Mesodermal cell (in vitro differentiated cells): ENCODE measurements around the gene VMAC.

ENCODE experiments used
- H3K27ac ChIP-seq: 2 replicates; pipeline ENCODE4 v1.7.0; 2013; ENCODE audit warnings: mild to moderate bottlenecking, low read depth, low read length, moderate library complexity; ENCODE audit not compliant: severe bottlenecking
- H3K36me3 ChIP-seq: 2 replicates; pipeline ENCODE4 v1.7.1; 2013; ENCODE audit warnings: mild to moderate bottlenecking, low read length, moderate library complexity; ENCODE audit not compliant: control insufficient read depth, insufficient read depth
- H3K4me1 ChIP-seq: one replicate; pipeline ENCODE4 v1.7.1; 2013; ENCODE audit warnings: mild to moderate bottlenecking, low read length; ENCODE audit not compliant: insufficient read depth, control insufficient read depth, poor library complexity, severe bottlenecking
- H3K4me3 ChIP-seq: 2 replicates; pipeline ENCODE4 v1.7.0; 2013; ENCODE audit warnings: low read length, control low read depth, mild to moderate bottlenecking; ENCODE audit not compliant: insufficient read depth, poor library complexity, severe bottlenecking; ENCODE audit errors: extremely low read depth
- H3K9me3 ChIP-seq: 2 replicates; pipeline ENCODE4 v1.7.1; 2013; ENCODE audit warnings: mild to moderate bottlenecking, low read length, moderate library complexity; ENCODE audit not compliant: control insufficient read depth
- WGBS, 2 experiments: methylation state at CpG; one replicate each; pipeline ENCODE4 v1.1.5; 2013; ENCODE audit warnings: missing lambda C conversion rate in 2 of 2; ENCODE audit not compliant: insufficient coverage in 2 of 2; 5-methylcytosine and 5-hydroxymethylcytosine counted together

The VMAC gene

DNA sequence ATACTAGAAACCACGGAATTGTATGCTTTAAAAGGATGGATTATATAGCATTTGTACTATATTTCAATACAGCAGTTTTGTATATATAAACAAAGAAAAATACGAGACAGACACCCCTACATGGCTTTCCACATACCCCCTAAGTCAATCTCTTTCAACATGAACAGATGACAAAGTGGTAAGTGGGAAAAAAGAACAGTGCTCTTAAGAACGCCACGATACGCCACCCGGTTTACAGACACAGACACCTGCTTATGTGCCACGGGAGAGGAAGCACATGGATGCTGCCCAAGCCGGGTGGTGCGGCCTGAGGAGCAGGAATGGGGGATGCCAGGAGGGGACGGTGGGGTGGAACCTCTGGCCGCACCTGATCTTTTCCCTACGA, 17.5 kb downstream of the VMAC start:
- 98 to 99% methylated on average over 7 to 10 of the region's 12 CpGs for WGBS, 2 experiments
- Histone ChIP-seq H3K27ac (no peak overlapping the region), H3K4me3 (no peak overlapping the region), H3K36me3 (peaks cover 85% of the 10 kb centered on the region), H3K4me1 (no peaks in the 10 kb centered on the region), H3K9me3 (no peaks in the 10 kb centered on the region)

DNA sequence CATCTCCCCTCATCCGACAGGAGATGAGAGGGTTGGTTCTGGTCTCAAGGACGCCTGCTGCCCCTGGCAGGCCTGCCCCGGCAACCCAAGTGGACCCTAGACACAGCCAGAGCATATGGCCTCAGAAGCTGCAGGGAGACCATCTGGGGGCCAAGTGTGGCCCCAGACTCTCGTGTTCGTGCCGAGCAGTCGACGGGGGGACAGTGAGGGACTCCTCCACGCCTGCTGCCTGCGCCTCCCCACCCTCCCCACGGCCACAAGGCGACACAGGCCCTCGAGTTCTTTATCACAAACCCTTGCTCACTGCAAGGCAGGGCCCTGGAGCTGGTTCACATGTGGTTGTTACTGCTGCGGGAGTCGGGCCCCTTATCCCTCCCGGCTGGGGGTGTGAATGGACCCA, 18.7 kb downstream of the VMAC start:
- Histone ChIP-seq H3K36me3 (peaks cover 88% of the 10 kb centered on the region), H3K4me1 (no peaks in the 10 kb centered on the region), H3K4me3 (no peak overlapping the region), H3K27ac (no peak overlapping the region), H3K9me3 (no peaks in the 10 kb centered on the region)
- WGBS, 2 experiments = 95 to 97% methylated on average over 11 to 16 of the region's 16 CpGs

DNA sequence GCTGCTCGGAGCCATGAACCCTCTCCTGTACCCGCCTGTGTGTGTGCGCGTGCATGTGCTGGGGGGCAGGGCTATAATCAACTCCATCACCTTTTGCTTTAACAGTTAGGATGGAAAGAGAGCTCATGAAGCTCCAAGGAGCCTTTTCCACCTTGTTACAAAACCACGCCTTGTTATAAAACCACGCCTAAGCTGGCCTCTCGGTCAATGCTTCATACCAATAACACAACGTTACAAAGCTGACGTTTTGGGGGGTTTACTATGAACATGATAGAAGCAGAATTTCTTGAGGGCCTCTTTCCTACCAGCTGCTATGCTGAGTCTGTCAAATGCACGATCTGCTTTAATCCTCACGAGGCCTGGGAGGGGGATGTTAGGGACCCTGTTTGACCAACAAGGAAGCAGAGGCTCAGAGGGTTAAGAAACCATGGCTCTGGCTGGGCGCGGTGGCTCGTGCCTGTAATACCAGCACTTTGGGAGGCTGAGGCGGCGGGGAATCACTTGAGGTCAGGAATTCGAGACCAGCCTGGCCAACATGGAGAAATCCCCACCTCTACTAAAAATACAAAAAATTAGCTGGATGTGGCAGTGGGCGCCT, 21.3 kb downstream of the VMAC start:
- H3K4me1 ChIP-seq = no peaks in the 10 kb centered on the region
- no peak overlapping the region for H3K27ac ChIP-seq
- H3K9me3 ChIP-seq = no peaks in the 10 kb centered on the region
- WGBS, 2 experiments = 98% methylated on average over 10 to 13 of the region's 18 CpGs
- H3K4me3 ChIP-seq = no peak overlapping the region
- H3K36me3 ChIP-seq = peaks cover 89% of the 10 kb centered on the region

DNA sequence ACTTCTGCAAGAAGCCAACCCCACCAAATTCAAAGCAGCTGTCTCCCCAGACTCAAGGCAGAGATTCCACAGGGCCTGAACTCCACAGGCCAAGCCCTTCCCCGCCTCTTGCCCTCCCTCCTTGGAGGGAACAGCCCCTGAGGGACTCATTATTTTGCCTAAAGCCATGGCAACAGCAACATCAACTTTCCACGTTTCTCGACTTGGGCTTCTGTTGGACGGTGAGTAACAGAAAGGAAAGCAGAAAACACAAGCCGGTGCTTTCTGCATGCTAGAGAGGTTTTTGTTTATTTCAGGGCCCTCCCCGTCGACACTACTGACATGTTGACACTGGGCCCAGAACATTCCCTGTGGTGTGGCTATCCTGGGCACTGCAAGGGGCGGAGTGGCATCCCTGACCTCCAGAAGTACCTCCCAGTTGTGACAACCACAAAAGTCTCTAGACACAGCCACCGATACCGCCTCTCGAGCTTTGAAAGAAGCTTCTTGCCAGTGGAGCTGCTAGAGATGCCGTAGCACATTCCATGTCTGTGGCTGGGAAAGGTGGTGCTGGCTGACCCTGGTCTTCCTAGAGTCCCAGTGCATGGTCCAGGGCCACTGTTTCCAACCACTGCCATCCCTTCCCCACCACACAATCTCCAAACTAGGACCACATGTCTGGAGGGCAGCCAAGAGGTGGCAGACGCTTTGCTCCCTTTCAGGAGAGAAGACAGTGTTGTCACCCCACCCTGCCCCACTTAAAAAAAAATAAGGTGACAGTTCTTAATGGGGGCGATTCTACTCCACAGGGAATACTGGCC, 22.2 kb downstream of the VMAC start:
- no peaks in the 10 kb centered on the region for H3K4me1 ChIP-seq
- H3K4me3 ChIP-seq = no peak overlapping the region
- no peaks in the 10 kb centered on the region for H3K9me3 ChIP-seq
- H3K36me3 ChIP-seq = peaks cover 95% of the 10 kb centered on the region
- 92 to 95% methylated on average over 12 to 14 of the region's 14 CpGs for WGBS, 2 experiments
- no peak overlapping the region for H3K27ac ChIP-seq

DNA sequence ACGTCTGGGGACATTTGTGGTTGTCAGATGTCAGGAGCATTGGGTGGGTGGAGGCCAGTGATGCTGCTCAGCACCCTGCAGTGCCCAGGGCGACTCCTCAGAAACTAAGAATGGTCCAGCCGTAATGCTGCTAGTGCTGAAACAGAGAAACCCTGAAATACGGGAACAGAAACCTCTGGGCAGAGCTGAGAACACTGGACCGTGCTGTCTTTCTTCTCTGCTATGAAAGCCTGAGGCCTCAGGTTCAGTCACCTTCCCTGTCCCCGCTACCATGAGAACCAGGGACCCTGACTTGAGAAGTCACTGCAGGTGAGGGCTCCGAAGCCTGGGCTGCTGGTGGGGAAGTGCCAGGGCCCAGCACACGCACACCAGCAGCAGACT, 22.8 kb downstream of the VMAC start:
- WGBS, 2 experiments = 96 to 97% methylated on average over 7 to 8 of the region's 8 CpGs
- no peaks in the 10 kb centered on the region for H3K9me3 ChIP-seq
- H3K4me1 ChIP-seq = no peaks in the 10 kb centered on the region
- H3K4me3 ChIP-seq = no peak overlapping the region
- peaks cover 98% of the 10 kb centered on the region for H3K36me3 ChIP-seq
- H3K27ac ChIP-seq = no peak overlapping the region

DNA sequence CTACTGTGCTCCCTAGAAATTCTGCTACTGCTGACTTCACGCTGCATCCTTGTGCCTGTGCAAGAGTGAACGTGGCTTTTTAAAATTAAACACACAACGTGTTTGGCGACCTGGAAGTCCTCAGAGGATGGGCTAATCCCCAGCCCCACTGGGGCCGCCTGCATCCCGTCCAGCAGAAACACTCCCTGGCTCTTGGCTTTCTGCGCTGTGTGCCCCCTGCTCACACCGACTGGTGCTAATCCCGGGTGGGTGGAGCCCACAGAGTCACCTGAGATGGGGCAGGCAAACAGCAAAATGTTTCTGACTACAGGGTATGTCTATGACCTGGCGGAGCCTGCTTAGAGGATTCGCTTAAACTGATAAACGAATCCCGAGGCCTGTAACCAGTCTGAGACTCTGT, 24.5 kb downstream of the VMAC start:
- WGBS, 2 experiments = 93% methylated on average over 12 to 13 of the region's 13 CpGs
- Histone ChIP-seq H3K9me3 (no peaks in the 10 kb centered on the region), H3K4me3 (no peak overlapping the region), H3K36me3 (peaks cover 93% of the 10 kb centered on the region), H3K4me1 (peaks cover 3% of the 10 kb centered on the region), H3K27ac (no peak overlapping the region)

DNA sequence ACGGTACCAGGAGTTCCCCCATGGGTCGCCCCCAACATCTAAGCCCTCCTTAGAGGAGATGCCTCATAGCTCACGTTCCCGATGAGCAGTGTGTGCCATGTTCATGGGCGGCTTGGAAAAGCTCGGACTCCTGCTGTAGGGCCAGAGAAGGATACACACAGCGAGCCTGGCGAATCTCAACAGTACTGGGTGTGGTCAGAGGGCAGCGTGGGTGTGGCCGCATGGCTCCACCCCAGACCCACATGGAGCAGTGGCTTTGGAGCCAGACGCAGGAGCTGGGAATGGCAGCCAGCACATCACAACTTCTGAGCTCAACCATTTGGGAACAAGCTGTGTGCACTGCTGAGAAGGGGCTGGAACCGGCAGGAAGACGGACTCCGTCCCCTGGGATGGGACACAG, 25.0 kb downstream of the VMAC start:
- no peak overlapping the region for H3K27ac ChIP-seq
- no peaks in the 10 kb centered on the region for H3K9me3 ChIP-seq
- no peak overlapping the region for H3K4me3 ChIP-seq
- peaks cover 5% of the 10 kb centered on the region for H3K4me1 ChIP-seq
- peaks cover 89% of the 10 kb centered on the region for H3K36me3 ChIP-seq
- 92 to 95% methylated on average over 10 to 12 of the region's 14 CpGs for WGBS, 2 experiments

DNA sequence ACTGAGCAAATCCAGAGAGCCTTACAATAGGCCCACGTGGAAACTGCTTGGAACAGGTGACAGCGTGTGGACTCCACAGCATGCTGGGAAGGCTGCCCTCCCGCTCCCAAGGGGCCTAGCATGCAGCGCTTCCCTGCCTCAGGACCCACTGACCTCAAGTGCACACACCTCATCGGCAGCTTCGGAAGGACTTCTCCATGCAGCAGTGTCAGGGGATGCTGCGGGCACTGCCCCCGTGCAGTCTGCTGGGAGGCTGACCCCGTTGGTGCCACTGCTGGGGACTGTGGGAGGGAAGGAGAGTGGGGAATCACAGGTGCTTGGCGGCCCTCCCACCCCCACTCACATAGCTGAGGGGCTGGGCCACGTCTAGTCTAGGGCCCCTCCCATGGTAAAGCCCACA, 26.6 kb downstream of the VMAC start:
- Histone ChIP-seq H3K4me1 (peaks cover 19% of the 10 kb centered on the region), H3K27ac (no peak overlapping the region), H3K4me3 (no peak overlapping the region), H3K36me3 (peaks cover 85% of the 10 kb centered on the region), H3K9me3 (no peaks in the 10 kb centered on the region)
- WGBS, 2 experiments = 90 to 97% methylated on average over 5 to 8 of the region's 11 CpGs

DNA sequence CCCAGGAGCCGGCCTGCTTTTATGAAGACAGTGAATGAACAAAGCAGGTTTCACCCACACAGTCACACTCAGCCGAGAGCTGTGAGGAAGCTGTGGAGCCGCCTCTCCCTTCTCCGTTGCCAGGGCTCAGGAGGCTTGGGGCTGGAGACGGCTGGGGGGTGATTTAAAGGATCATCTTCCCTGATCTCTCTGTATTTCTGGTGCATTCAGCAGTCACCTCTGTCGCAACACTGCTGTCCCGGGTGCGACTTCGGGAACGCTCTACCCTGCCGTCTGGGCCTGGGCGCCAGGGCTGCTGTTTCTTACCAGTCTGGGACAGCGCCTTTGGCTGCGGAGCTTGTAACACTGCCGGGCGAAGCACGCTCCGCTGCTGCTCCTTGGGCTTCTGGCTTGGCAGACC, 27.5 kb downstream of the VMAC start:
- Histone ChIP-seq H3K9me3 (no peaks in the 10 kb centered on the region), H3K36me3 (peaks cover 84% of the 10 kb centered on the region), H3K4me3 (no peak overlapping the region), H3K4me1 (peaks cover 19% of the 10 kb centered on the region), H3K27ac (no peak overlapping the region)
- WGBS, 2 experiments = 97% methylated on average over 14 to 18 of the region's 18 CpGs

DNA sequence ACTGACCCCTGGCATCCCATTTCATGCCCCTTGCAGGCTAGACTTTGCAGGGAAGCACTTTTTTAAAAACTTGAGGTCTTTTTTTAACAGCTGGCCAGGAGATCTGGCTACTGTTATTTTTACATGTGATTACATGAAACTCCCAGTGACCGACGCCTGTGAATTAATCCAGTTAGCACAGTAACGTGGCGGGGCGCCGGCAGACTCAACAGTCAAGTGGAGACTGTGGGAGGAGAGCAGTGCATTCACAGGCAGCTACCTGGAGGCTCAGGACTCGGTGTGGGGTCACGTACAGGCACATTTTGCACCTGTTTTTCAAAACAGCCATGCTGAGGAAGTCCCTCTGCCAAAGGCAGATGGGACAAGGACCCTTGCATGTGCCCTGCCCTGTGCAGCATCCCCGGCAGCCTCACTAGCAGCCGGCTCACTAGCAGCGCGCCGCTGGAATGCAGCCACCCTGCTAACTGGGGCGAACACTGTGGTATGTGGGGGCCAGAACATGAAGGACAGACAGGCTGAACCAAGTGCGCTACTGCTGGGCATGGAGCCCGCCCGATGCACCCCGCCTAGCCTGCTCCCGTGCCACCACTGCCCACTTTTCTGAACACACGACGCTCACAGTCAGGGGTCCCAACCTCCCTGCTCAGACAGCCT, 28.1 kb downstream of the VMAC start:
- Histone ChIP-seq H3K9me3 (no peaks in the 10 kb centered on the region), H3K36me3 (peaks cover 84% of the 10 kb centered on the region), H3K4me1 (peaks cover 19% of the 10 kb centered on the region), H3K4me3 (no peak overlapping the region), H3K27ac (no peak overlapping the region)
- WGBS, 2 experiments = 93 to 94% methylated on average over 19 to 20 of the region's 21 CpGs
